HG03460 (cell line): ENCODE measurements around the gene RUBCNL.
A peak's percentile ranks its signal among the peaks of the same experiment; 100 is the strongest.

Experiments used
- ATAC-seq: cut with Tn5 transposase; IDR thresholded peaks from one replicate; pipeline ENCODE4 v1.9.1; 2021; ENCODE audit not compliant: unreplicated experiment

Gene RUBCNL

DNA sequence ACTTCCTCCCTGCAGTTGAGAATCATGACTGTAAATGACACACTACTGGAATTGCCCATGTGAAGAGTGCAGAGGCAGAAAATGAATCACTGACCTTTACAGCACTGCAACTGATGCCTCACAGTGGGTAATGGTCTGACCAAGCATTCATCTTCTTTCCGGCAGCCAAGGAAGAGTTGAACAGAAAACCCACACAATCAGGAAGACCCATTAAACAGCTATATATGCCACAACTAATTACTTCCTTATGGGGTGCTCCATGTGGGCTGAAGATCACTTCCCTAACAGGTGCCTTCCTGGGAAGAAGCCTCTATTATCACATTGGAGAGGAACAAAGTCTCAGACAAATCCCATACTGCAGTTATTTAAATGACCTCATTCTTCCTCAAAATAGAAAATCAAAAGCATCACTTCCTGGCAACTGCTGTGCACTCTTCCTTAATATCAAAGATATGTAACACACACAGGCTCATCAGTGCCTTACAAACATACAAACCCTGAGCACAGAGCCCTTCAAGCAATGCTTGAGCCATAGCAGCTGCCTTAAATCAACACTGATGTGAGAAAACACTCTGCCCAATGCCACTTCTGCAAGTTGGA, 45.8 kb downstream of the RUBCNL start:
- peak; percentile 72 for ATAC-seq

DNA sequence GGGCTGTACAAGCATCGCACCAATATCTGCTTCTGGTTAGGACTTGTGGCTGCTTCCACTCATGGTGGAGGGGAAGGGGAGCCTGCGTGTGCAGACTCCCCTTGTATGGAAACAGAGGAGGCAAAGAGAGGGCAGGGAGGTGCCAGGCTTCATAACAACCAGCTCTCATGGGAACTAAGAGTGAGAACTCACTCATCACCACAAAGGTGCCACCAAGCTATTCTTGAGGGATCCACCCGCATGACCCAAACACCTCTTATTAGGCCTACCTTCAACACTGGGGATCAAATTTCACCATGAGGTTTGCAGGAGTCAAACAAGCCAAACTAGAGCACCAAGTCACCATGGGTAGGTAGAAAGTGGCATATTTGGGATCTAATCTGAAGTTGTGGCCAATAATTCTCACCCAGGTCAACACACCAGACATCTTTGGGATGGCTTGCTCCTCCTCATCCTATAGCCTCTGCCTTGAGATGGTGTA, 46.4 kb downstream of the RUBCNL start:
- peak; percentile 12 for ATAC-seq

DNA sequence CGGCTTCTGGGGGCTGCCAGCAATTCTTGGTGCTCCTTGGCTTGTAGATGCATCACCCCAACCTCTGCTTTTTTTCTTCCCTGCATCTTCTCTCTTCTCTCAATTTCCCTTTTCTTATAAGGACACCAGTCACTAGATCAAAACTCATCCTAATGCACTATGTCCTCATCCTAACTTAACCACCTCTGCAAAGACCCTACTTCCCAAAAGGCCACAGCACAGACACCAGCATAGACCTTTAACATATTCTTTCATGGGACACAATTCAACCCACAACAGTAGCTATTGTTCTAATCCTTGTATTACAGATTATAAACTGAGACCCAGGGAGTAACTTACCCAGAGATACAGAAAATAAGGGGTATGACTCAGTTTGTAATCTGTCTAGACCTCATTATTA, 47.0 kb downstream of the RUBCNL start:
- no peak for ATAC-seq

DNA sequence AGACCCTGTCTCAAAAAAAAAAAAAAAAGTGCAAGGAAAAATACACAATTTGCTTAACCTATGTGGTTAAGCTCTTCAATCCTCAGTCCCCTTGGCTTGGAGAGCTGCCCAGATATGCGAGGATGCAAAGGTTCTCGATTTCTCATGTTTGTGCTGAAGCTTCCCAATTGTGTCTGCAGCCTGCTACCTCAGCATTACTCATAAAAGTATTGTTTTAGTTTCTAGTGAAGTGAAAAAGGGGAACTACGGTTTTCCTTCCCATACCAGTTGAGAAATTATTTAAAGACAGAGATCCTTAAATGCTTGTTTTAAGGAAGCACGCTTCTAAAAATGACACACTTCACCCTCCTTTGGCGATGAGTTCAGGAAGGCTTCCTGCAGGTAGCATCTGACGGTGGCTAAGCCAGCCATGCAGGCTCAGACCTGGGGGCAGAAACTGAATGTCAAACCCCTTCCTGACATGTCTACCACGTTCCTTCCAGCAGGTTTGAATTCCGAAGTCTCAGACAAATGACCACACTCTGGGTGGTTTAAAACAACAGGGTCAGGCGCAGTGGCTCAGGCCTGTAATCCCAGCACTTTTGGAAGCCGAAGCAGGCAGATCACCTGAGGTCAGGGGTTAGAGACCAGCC, 47.9 kb downstream of the RUBCNL start:
- ATAC-seq, result no peak

DNA sequence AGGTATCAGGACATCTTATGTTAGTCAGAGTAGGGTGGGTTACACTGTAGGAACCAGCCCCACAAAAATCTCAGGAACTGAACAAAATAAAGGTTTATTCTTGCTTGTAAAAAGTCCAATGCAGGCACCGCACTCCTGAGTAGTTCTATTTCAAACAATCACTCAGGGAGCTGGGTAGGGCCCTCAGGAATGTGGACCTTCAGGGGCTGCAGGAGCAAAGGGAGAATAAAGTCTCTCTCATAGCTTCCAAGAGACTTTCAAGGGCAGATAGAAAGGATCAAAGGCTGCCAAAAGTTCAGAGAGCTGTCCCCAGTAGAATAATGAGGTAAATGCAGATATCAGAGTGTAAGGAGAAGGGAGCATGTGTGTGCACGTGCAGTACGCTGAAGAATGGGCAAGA, 49.4 kb downstream of the RUBCNL start:
- ATAC-seq, result no peak

DNA sequence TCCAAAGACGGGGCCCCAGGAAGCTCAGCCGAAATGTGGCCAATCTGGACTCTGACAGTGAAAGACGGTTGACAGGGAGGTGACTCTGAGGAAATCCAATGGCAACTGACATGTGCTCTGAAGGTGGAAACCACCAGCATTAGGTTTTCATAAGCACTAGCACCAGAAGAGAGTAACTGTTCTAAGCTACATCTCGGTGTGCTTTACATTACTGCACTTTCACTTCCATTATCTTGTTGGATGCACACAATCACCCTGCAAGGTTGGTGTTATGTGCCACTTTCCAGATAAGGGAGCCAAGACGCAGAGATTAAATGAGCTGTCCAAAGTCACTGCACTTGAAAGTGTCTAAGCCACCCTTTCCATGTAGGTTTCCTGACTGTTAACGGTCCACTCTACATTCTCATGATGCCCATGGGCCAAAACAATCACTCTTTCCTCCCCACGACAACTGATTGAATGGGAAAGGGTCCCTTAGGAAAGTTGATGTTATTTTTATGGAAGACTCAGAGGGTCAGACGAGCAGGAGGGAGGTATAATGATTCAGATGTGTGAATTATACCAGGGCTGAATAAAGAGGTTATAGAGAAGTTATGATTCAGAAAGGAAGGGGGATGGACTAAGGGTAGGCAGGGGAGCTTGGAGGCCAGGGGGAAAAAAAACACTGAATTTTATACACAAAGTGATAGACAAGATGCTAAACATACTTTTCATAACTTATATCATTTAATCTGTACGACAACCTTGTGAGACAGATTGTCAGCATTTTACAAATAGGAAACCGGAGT, 52.8 kb downstream of the RUBCNL start:
- ATAC-seq, result no peak

DNA sequence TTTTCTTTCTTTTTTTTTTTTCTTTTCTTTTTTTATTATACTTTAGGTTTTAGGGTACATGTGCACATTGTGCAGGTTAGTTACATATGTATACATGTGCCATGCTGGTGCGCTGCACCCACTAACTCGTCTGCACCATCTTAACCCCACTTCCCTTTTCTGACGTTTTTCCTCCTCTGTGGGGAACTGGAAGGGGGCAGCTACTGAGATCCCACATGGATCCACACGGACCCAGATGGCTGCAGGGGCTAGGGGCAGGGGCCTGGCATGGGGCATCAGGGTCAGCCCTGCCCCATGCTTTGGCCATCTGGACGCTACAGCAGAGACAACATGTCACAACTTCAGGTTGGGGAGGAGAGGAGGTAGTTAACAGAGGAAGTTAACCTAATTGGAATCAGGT, 54.3 kb downstream of the RUBCNL start:
- no peak for ATAC-seq

DNA sequence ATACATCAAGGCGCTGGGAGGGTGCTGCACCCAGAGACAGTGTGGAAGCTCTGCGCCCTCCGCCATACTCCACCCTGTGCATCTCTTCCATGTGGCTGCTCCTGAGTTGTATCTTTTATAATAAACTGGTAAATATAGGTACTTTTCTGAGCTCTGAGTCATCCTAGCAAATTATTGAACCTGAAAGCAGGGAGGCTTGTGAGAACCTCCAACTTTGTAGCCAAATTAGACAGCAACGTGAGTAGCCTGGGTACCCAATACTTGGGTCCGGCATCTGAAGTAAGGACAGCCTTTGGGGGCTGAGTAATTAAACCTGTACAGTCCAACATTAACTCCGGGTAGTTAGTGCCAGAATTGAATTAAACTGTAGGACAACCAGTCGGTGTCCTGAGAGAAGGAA, 57.4 kb downstream of the RUBCNL start:
- no peak for ATAC-seq

DNA sequence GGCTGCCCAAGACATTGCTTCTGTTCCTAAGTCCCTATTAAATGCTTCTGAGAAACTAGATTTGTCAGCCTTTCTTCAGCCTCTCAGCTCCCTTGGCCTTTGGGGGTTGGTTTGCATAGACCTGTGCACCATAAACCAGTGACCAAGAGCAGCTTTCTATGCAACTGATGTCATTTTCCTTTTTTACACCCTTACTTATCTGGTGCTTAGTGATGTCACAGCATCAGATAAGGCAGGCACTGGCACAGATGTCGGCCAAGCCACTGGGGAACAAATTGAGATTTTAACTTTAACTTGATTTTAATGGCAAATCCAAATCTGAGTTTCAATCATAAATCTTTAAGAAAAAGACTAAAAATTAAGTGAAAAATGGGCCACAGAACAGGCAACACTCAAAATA, 59.8 kb downstream of the RUBCNL start:
- ATAC-seq, result no peak

DNA sequence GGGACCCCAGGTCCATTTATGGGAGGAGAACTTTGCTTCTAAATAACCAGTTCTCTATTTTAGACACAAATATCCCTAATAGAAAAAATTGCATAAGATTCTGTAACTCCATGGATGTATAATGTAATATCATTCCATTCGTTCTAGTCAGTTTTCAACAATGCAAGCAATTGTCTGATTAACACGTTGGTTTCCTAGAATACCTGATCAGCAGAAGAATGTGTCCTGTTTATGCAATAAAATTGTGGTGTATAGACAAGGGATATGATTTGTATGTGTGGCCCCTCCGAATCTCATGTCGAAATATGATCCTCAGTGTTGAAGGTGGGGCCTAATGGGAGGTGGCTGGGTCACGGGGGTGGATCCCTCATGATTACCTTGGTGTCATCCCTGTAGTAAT, 62.1 kb downstream of the RUBCNL start:
- no peak for ATAC-seq

DNA sequence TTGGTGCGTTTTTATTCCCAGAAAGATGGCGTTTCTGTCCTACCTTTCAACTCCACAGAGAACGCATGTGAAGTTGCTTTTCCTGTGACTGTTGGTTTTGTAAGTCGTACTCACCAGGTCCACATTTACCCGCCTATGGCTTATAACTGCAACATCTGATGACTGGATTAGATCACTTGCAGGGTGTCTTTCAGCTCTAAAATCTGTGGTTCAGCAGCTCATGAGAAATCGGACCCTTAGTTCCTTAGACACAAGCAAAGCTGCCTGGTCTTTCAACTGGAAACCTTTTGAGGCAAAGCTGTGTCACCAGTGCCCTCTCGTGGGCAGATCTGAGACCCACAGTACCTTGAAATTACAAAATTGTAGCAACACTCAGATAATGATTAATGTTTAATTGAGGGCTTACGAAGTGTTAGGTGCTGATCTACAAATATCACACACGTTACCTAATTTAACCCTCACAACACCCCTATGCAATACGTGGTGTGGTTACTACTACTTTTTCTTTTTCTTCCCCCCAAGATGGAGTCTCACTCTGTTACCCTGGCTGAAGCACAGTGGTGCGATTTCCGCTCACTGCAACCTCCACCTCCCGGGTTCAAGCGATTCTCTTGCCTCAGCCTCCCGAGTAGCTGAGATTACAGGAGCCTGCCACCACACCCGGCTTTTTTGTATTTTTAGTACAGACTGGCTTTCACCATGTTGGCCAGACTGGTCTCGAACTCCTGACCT, 65.4 kb downstream of the RUBCNL start:
- ATAC-seq, result no peak

DNA sequence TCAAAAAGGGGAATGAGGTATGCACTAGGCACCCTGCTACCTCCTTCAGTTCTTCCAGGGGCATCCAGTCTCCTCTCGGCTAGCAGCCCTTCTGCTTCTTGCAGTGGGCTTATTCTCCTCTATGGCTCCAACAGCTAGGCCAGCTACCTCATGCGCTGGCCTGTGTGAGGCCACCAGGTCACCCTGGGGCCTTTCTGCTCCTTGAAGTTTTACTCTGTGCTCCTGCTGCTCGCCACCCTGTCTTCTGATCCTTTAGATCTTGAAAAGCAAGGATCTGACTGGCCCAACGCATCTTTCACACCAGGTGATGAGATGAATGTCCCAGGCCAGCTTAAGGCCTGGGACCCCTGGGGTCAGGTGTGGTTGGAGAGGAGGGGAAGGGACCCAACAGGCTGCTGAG, 66.2 kb downstream of the RUBCNL start:
- ATAC-seq, result no peak

DNA sequence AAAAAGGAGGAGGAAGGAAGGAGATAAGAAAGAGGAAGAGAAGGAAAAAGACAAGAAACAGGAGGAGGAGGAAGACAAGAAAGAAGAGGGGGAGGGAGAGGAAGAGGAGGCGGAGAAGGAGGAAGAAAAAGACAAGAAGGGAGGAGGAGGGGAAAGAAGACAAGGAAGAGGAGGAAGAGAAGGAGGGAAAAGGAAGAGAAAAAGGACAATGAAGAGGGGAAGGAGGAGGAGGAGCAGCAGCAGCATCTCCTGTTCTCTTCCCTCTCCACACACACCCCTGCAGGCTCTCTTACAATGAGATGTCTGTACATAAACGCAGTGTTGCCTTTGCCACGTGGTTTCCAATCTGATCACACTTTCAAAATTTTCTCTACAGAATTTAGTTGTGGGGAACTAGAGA, 66.6 kb downstream of the RUBCNL start:
- ATAC-seq, result no peak

DNA sequence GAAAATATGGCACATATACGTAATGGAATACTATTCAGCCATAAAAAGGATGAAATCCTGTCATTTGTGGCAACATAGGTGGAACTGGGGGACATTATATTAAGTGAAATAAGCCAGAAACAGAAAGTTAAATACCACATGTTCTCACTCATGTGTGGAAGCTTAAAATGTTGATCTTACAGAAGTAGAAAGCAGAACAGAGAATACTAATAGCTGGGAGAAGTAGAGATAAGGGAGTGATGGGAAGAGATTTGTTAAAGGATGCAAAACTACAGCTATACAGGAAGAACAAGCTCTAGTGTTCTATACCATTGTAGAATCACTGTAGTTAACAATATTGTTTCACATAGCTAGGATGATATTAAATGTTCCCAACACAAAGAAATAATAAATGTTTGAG, 68.1 kb downstream of the RUBCNL start:
- ATAC-seq, result no peak

DNA sequence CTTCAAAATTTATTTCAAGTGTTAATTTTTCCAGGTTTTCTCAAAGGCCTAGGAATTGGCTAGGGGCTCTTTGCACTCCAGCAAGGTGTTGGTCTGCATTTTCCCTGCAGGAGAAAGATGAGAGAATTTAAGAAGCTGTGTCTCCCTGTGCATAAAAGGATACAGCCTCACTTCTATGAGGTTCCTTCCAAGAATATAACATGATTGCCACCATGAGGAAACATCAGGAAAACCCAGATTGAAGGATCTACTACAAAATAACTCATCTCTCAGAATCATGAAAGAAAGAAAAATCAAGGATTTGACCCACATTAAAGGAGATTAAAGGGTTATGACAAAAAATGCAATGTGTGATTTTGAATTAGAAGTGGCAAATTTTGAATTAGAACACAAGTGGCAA, 69.9 kb downstream of the RUBCNL start:
- ATAC-seq, result no peak

DNA sequence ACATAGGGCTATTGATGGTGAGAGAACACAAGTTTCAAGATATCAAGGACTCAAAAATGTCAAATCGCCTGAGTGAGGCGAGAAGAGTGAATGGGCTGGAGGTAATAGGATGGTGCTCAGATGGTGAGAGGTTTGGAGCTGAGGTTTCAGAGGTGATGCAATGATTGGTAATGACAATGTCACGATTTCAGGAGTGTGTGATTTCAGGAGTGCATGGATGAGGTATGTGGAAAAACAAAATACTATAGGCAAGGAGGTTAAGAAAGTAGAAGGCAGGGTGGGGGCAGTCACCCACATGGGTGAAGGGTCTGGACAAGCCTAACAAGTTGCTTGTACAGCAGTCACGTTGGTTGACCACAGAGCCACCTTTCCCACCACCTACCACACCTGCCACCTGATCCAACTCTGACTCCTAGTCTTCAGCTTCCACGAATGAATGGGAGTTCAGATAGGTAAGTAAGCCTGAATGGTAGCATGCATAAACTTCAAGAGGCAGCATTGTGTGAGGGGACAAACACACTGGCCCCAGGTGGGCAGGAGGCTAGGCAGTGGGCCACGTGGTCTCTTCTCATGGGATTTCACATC, 71.5 kb downstream of the RUBCNL start:
- no peak for ATAC-seq

DNA sequence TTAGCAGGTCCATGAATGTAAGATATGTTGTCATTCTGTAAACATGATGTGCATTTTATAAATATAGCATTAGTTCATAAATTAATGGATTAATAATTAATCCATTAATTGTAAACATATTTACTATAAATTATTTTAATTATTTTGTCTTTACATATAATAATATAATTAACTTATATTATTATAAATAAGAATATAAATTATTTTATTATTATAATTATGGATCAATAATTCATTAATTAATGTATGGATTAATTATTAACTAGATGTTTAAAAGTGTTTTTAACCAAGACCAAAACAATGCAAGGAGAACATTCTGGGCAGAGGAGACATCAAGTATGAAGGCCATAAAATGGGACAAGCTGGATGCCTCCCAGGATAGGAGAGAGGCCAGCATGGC, 72.0 kb downstream of the RUBCNL start:
- ATAC-seq, result no peak

DNA sequence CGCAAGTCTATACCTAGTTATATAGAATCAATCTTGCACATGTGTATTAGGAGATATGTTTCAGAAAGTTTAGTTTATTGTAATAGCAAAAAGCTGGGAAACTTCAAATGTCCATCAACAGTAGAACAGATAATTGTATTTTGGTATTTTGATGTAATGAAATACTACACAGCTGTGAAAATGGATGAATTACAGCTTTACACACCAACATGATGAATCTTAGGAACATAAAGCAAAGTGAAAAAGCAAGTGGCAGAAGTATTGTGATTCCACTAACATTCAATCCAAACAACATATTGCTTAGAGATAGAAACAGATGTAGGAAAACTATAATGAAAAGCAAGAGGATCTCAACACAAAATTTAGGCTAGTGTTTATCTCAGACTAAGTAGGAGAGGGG, 72.5 kb downstream of the RUBCNL start:
- ATAC-seq, result no peak

DNA sequence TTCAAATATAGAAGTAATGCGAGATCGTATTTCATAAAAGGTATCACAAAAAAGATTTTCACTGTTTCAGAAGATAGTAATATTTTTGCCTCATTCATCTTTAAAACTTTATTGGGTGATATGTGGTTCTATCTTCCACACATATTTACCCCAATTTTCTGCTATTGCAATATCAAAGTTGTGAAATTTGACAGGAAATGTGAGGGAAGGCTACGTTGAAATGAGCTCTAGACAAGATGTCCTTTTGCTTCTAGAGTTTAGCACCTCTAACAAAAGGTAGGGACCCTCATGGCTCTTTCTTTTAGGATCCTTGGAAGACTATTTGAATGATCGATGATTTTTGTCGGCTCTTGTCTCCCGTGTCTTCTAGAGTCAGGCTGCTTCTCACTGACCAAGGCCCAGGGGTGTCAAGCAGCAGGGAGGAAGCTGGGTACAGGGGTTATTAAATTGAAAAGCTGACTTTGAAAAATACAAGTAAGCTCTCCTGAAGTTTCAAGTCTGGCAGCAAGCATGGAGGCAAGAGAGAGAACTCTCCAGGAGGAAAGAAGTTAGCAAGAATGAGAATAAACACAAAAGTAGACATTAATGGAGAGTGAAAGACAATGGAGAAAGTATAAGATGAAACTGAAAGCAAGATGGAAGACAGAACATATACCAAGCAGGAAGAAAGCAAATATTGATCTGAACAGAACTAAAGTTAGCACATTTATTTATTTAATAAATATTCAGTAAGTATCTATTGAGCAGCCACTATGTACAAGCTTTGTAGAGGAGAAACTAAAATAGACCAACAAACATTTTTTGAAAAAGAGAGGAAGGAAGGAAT, 73.4 kb downstream of the RUBCNL start:
- ATAC-seq, result no peak

DNA sequence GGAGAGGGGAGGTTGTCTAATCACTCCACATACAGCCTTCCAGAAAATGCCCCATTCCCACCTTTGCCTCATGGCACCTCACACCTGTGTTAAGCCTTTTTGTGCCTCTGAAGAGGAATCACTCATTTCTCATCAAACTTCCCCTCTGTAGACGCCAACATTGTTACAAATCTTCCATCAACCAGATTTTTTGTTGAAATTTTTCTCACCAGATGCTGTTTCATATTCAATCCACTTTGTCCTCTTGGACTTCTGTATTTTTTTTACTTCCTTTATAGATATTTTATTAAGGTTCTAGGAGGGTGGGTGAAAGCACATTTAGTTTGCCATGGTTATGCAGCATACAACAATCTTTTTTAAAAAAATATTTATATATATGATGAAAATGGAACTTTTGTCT, 74.0 kb downstream of the RUBCNL start:
- ATAC-seq, result no peak
